H1 (cell line): Measurements from ENCODE around the gene CDK5RAP2. TPM values are rescaled to one million over a fixed set of nuclear protein-coding genes. Genes with fewer than 3 reads are reported as not detected.

ENCODE experiments used
- ATF2 ChIP-seq: IDR thresholded peaks from 2 replicates; pipeline ENCODE4 v1.6.1; 2012; ENCODE audit warnings: low read length, inconsistent platforms
- CTCF ChIP-seq, 3 experiments: IDR thresholded peaks; 1 replicate in 2 of 3; 2 replicates in 1 of 3; pipeline versions ENCODE4 v1.5.1 to v1.6.1; 2011; ENCODE audit warnings: low read length in 3 of 3, mild to moderate bottlenecking in 3 of 3, inconsistent platforms in 2 of 3, low read depth in 1 of 3, moderate library complexity in 1 of 3; ENCODE audit not compliant: insufficient read depth in 1 of 3; ENCODE audit errors: control extremely low read depth in 1 of 3
- HDAC6 ChIP-seq: IDR thresholded peaks from one replicate; pipeline ENCODE4 v1.7.1; 2012; ENCODE audit warnings: low read depth, mild to moderate bottlenecking, inconsistent platforms, low read length, moderate library complexity
- KDM5A ChIP-seq: fragments of 200-600 bp; IDR thresholded peaks from 2 replicates; pipeline ENCODE4 v1.7.1; 2012; ENCODE audit warnings: mild to moderate bottlenecking, low read length, inconsistent platforms, mixed read lengths
- MAFK ChIP-seq: IDR thresholded peaks from 2 replicates; pipeline ENCODE4 v1.6.1; 2012; ENCODE audit warnings: low read depth, mild to moderate bottlenecking, improper control_type of control experiment, low read length
- MAX ChIP-seq: IDR thresholded peaks from 2 replicates; pipeline ENCODE4 v1.6.1; 2012; ENCODE audit warnings: inconsistent platforms
- NRF1 ChIP-seq: IDR thresholded peaks from 2 replicates; pipeline ENCODE4 v1.6.1; 2011; ENCODE audit warnings: mild to moderate bottlenecking, low read depth, low read length, improper control_type of control experiment
- PHF8 ChIP-seq: fragments of 200-600 bp; sonication (generic); conservative IDR thresholded peaks from 2 replicates; pipeline ENCODE4 v1.7.1; 2012; ENCODE audit warnings: low read depth, mild to moderate bottlenecking, inconsistent platforms, low read length, moderate library complexity
- RAD21 ChIP-seq, 2 experiments: IDR thresholded peaks in 1 of 2; conservative IDR thresholded peaks in 1 of 2; 2 replicates each; pipeline ENCODE4 v1.6.1; 2011; ENCODE audit warnings: low read depth in 2 of 2, low read length in 2 of 2, improper control_type of control experiment in 1 of 2, inconsistent platforms in 1 of 2, mild to moderate bottlenecking in 1 of 2, moderate library complexity in 1 of 2
- SAP30 ChIP-seq: fragments of 300-600 bp; sonication (generic); IDR thresholded peaks from 2 replicates; pipeline ENCODE4 v1.7.1; 2012; ENCODE audit warnings: low read length, moderate library complexity, mild to moderate bottlenecking, inconsistent platforms; ENCODE audit not compliant: insufficient read depth, insufficient replicate concordance
- YY1 ChIP-seq: IDR thresholded peaks from 2 replicates; pipeline ENCODE4 v1.6.1; 2011; ENCODE audit warnings: low read depth, mild to moderate bottlenecking, low read length
- polyA plus RNA-seq, 7 experiments: library from polyadenylated mRNA; depleted of rRNA in 3 of 7; stranded (reverse) in 5 of 7; unstranded in 2 of 7; fragments of >200 nt in 5 of 7; fragments of 200-250 nt in 2 of 7; gene quantifications; 1 replicate in 5 of 7; 2 replicates in 1 of 7; 4 replicates in 1 of 7; pipeline versions ENCODE4 v1.2.1 to v1.2.3, GENCODE V29; 2011 to 2013; ENCODE audit warnings: missing spikeins in 2 of 7, mixed read lengths in 2 of 7
- total RNA-seq: library from RNA; stranded (reverse); fragmentation: NEBNext Ultra II Directional; extraction: Animal tissue kit (Norgen Biotek cat#: 25700); gene quantifications from 2 replicates; pipeline ENCODE4 v1.2.1, GENCODE V29; 2021

The CDK5RAP2 gene
- total and polyA plus RNA-seq, 2 of the 8 experiments (the other 6 are each of a cell fraction or from before 2014, with no cell fraction given): 19.8 to 49.4 TPM

- no peak for TF ChIP-seq HDAC6
- no peak for TF ChIP-seq MAX
- no peak for TF ChIP-seq YY1
- TF ChIP-seq MAFK: no peak
- no peak for TF ChIP-seq SAP30
- peak; percentile 80 to 94 (median 88) for TF ChIP-seq CTCF (IDR thresholded peaks at IDR 0.05; ENCODE audit: control extremely low read depth in 1 of 3, insufficient read depth in 1 of 3, low read depth in 1 of 3, low read length in 3 of 3)
- TF ChIP-seq ATF2: no peak
- TF ChIP-seq PHF8: no peak
- TF ChIP-seq KDM5A: no peak
- peak; percentile 88 to 89 for TF ChIP-seq RAD21 (IDR thresholded peaks at IDR 0.05 in 1 of 2, conservative IDR thresholded peaks at IDR 0.05 in 1 of 2; ENCODE audit: low read depth in 2 of 2, low read length in 2 of 2)
- TF ChIP-seq NRF1: no peak
Observed at GRCh38 chr9:120477534-120478001, 102.4 kb downstream of the CDK5RAP2 start (continued).
